Body of pancreas (tissue), 4 donors: ENCODE results near the gene SLC25A51. TPM values are rescaled to one million over a fixed set of nuclear protein-coding genes. Genes with fewer than 3 reads are reported as not detected.

ENCODE experiments used
- ATAC-seq: fragments of 150-250 bp; one replicate; pipeline ENCODE4 v1.9.1; 2016
- DNase-seq, 4 donors: peaks; one replicate each; pipeline ENCODE4 v3.0.0-alpha.2; 2019
- H3K27ac ChIP-seq, 4 donors: fragments of 200-600 bp; sonication (generic); 1 replicate in 3 of 4; 2 replicates in 1 of 4; pipeline versions ENCODE4 v1.5.1 to v1.6.1; 2016 to 2019; ENCODE audit warnings: mild to moderate bottlenecking in 1 of 4, mixed read lengths in 1 of 4, moderate library complexity in 1 of 4
- H3K27me3 ChIP-seq, 2 donors: fragments of 200-600 bp; sonication (generic); one replicate each; pipeline ENCODE4 v1.6.0; 2016; ENCODE audit warnings: mild to moderate bottlenecking in 1 of 2
- H3K36me3 ChIP-seq, 2 donors: fragments of 200-600 bp; sonication (generic); replicated peaks in 1 of 2; 2 replicates each; pipeline ENCODE4 v1.5.1; 2016; ENCODE audit warnings: low read depth in 2 of 2; ENCODE audit not compliant: insufficient read depth in 1 of 2
- H3K4me1 ChIP-seq: fragments of 200-600 bp; sonication (generic); one replicate; pipeline ENCODE4 v1.6.0; 2016
- H3K4me3 ChIP-seq, 2 donors: fragments of 200-600 bp; sonication (generic); 1 replicate in 1 of 2; 2 replicates in 1 of 2; pipeline ENCODE4 v1.5.1; 2016 to 2019
- H3K9me3 ChIP-seq, 3 donors: fragments of 200-600 bp; sonication (generic); 1 replicate in 2 of 3; 2 replicates in 1 of 3; pipeline ENCODE4 v1.5.1; 2016
- POLR2A ChIP-seq, 3 donors: fragments of 450-650 bp; IDR thresholded peaks; one replicate each; pipeline ENCODE4 v1.6.1; 2016; ENCODE audit warnings: antibody characterized with exemption in 3 of 3, mild to moderate bottlenecking in 2 of 3
- WGBS, 2 donors: methylation state at CpG; one replicate each; pipeline ENCODE4 v1.1.5; 2017; 5-methylcytosine and 5-hydroxymethylcytosine counted together
- intact Hi-C: fragments of 100-400 bp; cut with DNase I; formaldehyde crosslinking; loops from one replicate; pipeline ENCODE4 v1.15.1; 2023
- total RNA-seq, 2 donors: library from RNA; depleted of rRNA; stranded (reverse); fragments of >200 nt; gene quantifications; one replicate each; pipeline ENCODE4 v1.1.0, GENCODE V29; 2016
- TF ChIP-seq, protein P1 (sequence below), 7 experiments: fragments of 450-650 bp in 4 of 7; fragments of 200-600 bp in 3 of 7; sonication (generic) in 3 of 7; IDR thresholded peaks; one replicate each; pipeline ENCODE4 v1.5.1; 2016 to 2019; ENCODE audit warnings: antibody characterized with exemption in 7 of 7

The SLC25A51 gene
- total RNA-seq, 2 donors from 2014 or later: 17.1 to 18.1 TPM

DNA sequence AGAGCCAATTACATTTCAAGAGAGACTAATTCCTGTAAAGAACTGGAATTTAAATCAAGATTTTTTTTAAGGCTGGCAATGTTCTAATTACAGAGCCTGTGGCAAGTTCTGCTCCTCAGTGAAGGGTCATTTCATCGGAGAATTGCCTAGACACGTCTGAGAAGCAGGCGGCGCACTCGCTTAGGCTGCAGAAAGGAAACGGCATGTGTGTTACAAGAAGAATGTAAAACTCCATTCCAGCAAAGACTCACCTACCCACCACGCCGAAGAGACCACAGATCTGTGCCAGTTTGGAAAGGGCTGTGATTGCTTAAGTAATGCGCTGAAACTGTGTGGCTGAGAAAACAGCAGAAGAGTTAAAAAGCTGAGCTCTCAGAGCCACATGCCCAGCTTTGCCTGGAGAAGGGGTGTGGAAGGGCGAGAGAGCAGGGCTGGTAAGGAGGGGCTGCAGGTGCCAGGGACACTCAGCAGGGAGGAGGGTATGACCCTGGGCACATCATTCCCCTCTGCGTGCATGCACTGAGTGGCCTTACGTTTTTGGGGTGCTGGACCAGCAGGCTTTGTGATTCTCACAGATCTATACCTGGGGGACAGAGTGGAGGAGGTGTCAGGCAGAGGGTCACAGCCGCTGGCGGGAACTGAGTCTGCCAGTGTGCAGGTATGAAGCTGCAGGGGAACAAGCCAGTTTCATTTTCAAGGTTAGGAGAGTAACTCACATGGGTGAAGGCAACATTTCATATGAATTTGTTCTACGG, 17.8 kb upstream of the SLC25A51 start:
- no peaks in the 10 kb centered on the region for H3K27me3 ChIP-seq
- H3K9me3 ChIP-seq: no peaks in the 10 kb centered on the region
- H3K4me1 ChIP-seq: peaks cover 28% of the 10 kb centered on the region
- no peak overlapping the region for H3K4me3 ChIP-seq
- ATAC-seq: peak; percentile 24
- H3K27ac ChIP-seq: peak overlapping the region; percentile 22 to 62 (median 40)
- 77 to 80% methylated on average over 15 of the region's 15 CpGs for WGBS, 2 donors
- intact Hi-C loops: loop anchor here (10.0 kb wide), 1 partner anchor 63 kb away; no protein-coding TSS in a partner anchor
- peaks cover 0 to 2% of the 10 kb centered on the region in 2 donors for H3K36me3 ChIP-seq
- peak in 1 of 4 donors; percentile 13 for DNase-seq
- TF ChIP-seq POLR2A (IDR thresholded peaks at IDR 0.05): no peak
- TF ChIP-seq, protein P1, sequence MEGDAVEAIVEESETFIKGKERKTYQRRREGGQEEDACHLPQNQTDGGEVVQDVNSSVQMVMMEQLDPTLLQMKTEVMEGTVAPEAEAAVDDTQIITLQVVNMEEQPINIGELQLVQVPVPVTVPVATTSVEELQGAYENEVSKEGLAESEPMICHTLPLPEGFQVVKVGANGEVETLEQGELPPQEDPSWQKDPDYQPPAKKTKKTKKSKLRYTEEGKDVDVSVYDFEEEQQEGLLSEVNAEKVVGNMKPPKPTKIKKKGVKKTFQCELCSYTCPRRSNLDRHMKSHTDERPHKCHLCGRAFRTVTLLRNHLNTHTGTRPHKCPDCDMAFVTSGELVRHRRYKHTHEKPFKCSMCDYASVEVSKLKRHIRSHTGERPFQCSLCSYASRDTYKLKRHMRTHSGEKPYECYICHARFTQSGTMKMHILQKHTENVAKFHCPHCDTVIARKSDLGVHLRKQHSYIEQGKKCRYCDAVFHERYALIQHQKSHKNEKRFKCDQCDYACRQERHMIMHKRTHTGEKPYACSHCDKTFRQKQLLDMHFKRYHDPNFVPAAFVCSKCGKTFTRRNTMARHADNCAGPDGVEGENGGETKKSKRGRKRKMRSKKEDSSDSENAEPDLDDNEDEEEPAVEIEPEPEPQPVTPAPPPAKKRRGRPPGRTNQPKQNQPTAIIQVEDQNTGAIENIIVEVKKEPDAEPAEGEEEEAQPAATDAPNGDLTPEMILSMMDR (IDR thresholded peaks at IDR 0.05): no peak

DNA sequence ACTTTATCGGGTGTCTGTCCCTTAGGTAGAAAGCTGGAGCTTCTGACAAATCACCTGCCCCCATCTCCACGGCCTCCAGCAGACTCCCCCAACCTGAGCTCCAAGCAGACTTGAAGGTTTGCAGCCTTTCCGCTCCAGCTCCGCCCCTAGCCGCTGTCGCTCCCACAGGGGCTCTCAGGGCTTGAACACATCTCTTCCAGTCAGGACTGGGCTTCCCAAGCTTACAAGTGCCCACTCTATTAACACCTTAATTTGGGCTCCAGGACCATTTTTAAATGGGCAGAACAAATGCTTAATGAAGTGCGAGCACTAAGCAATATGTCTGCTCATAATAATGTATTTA, 17.2 kb upstream of the SLC25A51 start:
- Histone ChIP-seq H3K4me3 (no peak overlapping the region), H3K9me3 (no peaks in the 10 kb centered on the region), H3K36me3 (peaks cover 0 to 2% of the 10 kb centered on the region in 2 donors), H3K27me3 (no peaks in the 10 kb centered on the region), H3K27ac (peak overlapping the region in 1 of 4 donors; percentile 62), H3K4me1 (peaks cover 34% of the 10 kb centered on the region)
- ATAC-seq (no peak), DNase-seq (no peak)
- intact Hi-C loops: loop anchor here (10.0 kb wide), 1 partner anchor 64 kb away; no protein-coding TSS in a partner anchor
- no peak for TF ChIP-seq POLR2A (IDR thresholded peaks at IDR 0.05)
- TF ChIP-seq, protein P1 (IDR thresholded peaks at IDR 0.05): no peak
- 91% methylated on average over 6 to 7 of the region's 7 CpGs for WGBS, 2 donors

DNA sequence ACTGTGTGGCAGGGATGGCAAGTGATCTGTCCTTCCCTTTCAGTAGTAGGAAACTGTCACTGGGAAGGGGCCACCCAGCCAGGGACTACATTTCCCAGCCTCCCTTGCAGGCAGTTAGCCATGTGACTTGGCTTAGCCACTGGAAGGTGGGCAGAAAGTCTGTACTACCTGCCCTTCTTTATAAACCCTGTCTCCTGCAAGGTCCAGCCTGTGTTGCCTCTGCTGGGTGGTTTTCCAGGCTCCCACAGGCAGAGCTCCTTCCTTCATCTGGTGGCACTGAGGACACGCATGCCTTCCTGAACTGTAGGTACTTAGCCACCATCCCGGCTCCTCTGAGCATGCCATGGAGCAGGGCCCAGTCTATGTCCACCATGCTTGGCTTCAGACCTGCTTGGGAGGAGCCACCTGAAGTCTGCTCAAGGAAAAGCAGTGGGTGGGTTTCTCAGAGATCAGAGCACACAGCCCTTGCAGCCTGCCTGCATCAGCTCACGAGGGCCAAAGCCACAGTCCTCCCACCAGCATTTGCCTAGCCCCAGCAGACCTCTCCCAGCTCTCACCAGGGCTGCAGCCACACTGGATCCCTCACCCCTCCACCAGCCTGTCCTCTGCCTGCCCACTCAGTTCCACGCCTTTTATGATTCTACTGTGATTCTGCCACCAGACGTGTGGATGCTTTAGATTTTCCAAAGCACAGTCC, 16.7 kb upstream of the SLC25A51 start:
- H3K9me3 ChIP-seq: no peaks in the 10 kb centered on the region
- no peak overlapping the region for H3K27ac ChIP-seq
- WGBS, 2 donors: 91 to 100% methylated on average over 3 to 5 of the region's 5 CpGs
- ATAC-seq (no peak), DNase-seq (peak in 1 of 4 donors; percentile 28)
- TF ChIP-seq POLR2A (IDR thresholded peaks at IDR 0.05): no peak
- TF ChIP-seq, protein P1 (IDR thresholded peaks at IDR 0.05): no peak
- H3K27me3 ChIP-seq: no peaks in the 10 kb centered on the region
- H3K4me3 ChIP-seq: no peak overlapping the region
- intact Hi-C loops: loop anchor here (10.0 kb wide), 1 partner anchor 64 kb away; no protein-coding TSS in a partner anchor
- H3K4me1 ChIP-seq: peaks cover 39% of the 10 kb centered on the region
- H3K36me3 ChIP-seq: peaks cover 0 to 2% of the 10 kb centered on the region in 2 donors

DNA sequence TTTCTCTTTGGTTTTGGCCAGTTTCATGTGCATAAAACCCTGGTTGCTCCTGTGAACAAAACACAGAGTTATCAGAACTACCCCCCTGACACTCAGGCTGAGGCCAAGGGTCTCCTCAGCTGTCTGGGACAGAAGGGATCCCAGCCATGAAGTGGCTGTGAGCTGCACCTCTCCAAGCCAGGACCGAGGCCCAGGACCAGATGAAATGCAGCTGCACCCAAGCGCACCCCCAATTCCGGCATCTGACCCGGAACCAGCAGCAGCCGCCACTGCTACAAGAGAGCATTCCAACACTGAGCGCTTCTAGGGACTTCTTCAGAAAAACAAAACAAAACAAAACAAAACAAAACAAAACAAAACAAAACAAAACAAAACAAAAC, 16.0 kb upstream of the SLC25A51 start:
- peaks cover 45% of the 10 kb centered on the region for H3K4me1 ChIP-seq

More for the DNA sequence above, 16.0 kb upstream of the SLC25A51 start:
- Histone ChIP-seq H3K27me3 (no peaks in the 10 kb centered on the region), H3K27ac (no peak overlapping the region), H3K36me3 (peaks cover 0 to 2% of the 10 kb centered on the region in 2 donors), H3K4me3 (no peak overlapping the region), H3K9me3 (no peaks in the 10 kb centered on the region)
- WGBS, 2 donors: 93 to 97% methylated on average over 6 of the region's 6 CpGs
- no peak for ATAC-seq
- intact Hi-C loops: loop anchor here (10.0 kb wide), 2 partner anchors 65 to 175 kb away; no protein-coding TSS in a partner anchor
- DNase-seq: no peak
- no peak for TF ChIP-seq POLR2A (IDR thresholded peaks at IDR 0.05)
- TF ChIP-seq, protein P1 (IDR thresholded peaks at IDR 0.05): no peak
